ENCODE measurements around the gene GRHL1.
"Not testable (repeated sequence)": the region's sequence is repeated elsewhere in the genome, so short reads cannot be mapped to it uniquely, and the experiment has no call there.

The GRHL1 gene

DNA sequence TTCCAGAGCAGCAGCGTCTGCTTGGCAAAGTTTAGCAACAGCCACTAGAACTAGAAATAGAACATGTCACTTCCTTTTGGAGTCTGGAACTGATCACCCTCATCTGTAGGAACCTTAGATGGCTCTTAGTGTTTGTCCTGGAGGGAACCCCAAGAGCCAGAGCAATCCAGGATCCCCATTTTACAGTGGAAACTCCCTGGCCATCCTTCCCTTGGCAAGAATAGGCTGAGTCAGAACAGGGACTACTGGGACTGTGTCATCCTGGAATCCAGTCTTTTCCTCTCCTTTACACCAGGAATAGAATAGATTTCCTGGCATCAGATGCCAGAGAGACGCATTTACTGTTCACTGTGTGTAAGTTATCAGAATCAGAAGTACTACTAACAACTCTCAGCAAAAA lies 33.2 kb upstream of the GRHL1 start:
- no peak overlapping the region for H3K27ac ChIP-seq (ENCODE audit: low read length)
- H3K36me3 ChIP-seq (replicated peaks; ENCODE audit: low read depth, low read length) = peaks cover 15% of the 10 kb centered on the region
- H3K9ac ChIP-seq (ENCODE audit: low read length) = no peak overlapping the region
- no peak overlapping the region for H3K4me2 ChIP-seq (ENCODE audit: low read length)
- H2AFZ ChIP-seq (ENCODE audit: low read depth, low read length) = no peak overlapping the region
- H3K4me1 ChIP-seq (ENCODE audit: low read length) = peaks cover 23% of the 10 kb centered on the region
- no peak overlapping the region for H3K4me3 ChIP-seq (ENCODE audit: low read length)
- no peaks in the 10 kb centered on the region for H3K9me3 ChIP-seq (ENCODE audit: insufficient read depth, low read length)
- H3K27me3 ChIP-seq (ENCODE audit: low read depth, low read length) = no peaks in the 10 kb centered on the region
- no peak for TF ChIP-seq EZH2phosphoT487 (IDR thresholded peaks at IDR 0.05; ENCODE audit: low read depth)
- TF ChIP-seq, protein P1, sequence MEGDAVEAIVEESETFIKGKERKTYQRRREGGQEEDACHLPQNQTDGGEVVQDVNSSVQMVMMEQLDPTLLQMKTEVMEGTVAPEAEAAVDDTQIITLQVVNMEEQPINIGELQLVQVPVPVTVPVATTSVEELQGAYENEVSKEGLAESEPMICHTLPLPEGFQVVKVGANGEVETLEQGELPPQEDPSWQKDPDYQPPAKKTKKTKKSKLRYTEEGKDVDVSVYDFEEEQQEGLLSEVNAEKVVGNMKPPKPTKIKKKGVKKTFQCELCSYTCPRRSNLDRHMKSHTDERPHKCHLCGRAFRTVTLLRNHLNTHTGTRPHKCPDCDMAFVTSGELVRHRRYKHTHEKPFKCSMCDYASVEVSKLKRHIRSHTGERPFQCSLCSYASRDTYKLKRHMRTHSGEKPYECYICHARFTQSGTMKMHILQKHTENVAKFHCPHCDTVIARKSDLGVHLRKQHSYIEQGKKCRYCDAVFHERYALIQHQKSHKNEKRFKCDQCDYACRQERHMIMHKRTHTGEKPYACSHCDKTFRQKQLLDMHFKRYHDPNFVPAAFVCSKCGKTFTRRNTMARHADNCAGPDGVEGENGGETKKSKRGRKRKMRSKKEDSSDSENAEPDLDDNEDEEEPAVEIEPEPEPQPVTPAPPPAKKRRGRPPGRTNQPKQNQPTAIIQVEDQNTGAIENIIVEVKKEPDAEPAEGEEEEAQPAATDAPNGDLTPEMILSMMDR (IDR thresholded peaks at IDR 0.05; ENCODE audit: low read depth, low read length) = no peak
- no peaks in the 10 kb centered on the region for H4K20me1 ChIP-seq (ENCODE audit: insufficient read depth, low read length)
- H3K79me2 ChIP-seq (ENCODE audit: low read length) = no peaks in the 10 kb centered on the region

DNA sequence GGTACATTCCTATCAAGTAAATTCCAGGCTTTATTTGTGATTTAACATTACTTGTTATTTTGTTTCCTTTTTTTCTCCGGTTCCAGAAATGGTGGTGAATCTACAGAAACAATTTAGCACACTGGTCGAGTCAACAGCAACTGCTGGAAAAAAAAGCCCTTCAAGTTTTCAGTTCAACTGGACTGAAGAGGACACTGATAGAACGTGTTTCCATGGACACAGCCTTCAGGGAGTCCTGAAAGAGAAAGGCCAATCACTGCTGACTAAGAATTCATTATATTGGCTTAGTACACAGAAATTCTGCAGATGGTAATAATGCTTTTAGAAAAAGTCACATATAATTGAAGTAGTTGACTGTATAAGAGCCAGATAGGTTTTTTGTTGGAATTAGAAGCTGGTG lies 32.0 kb upstream of the GRHL1 start:
- no peaks in the 10 kb centered on the region for H3K9me3 ChIP-seq (ENCODE audit: insufficient read depth, low read length)
- H3K36me3 ChIP-seq (replicated peaks; ENCODE audit: low read depth, low read length) = peaks cover 15% of the 10 kb centered on the region
- no peaks in the 10 kb centered on the region for H3K27me3 ChIP-seq (ENCODE audit: low read depth, low read length)
- H4K20me1 ChIP-seq (ENCODE audit: insufficient read depth, low read length) = no peaks in the 10 kb centered on the region
- H2AFZ ChIP-seq (ENCODE audit: low read depth, low read length) = no peak overlapping the region
- TF ChIP-seq, protein P1 (IDR thresholded peaks at IDR 0.05; ENCODE audit: low read depth, low read length) = no peak
- TF ChIP-seq EZH2phosphoT487 (IDR thresholded peaks at IDR 0.05; ENCODE audit: low read depth) = no peak
- H3K4me3 ChIP-seq (ENCODE audit: low read length) = no peak overlapping the region
- peaks cover 11% of the 10 kb centered on the region for H3K4me1 ChIP-seq (ENCODE audit: low read length)
- no peak overlapping the region for H3K9ac ChIP-seq (ENCODE audit: low read length)
- no peak overlapping the region for H3K27ac ChIP-seq (ENCODE audit: low read length)
- no peaks in the 10 kb centered on the region for H3K79me2 ChIP-seq (ENCODE audit: low read length)
- H3K4me2 ChIP-seq (ENCODE audit: low read length) = no peak overlapping the region

DNA sequence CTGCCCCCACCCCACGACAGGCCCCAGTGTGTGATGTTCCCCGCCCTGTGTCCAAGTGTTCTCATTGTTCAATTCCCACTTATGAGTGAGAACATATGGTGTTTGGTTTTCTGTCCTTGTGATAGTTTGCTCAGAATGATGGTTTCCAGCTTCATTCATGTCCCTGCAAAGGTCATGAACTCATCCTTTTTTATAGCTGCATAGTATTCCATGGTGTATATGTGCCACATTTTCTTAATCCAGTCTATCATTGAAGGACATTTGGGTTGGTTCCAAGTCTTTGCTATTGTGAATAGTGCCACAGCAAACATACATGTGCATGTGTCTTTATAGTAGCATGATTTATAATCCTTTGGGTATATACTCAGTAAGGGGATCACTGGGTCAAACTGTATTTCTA lies 24.5 kb upstream of the GRHL1 start:
- H3K79me2 ChIP-seq (ENCODE audit: low read length); H3K27me3 ChIP-seq (ENCODE audit: low read depth, low read length); H3K9ac ChIP-seq (ENCODE audit: low read length); H4K20me1 ChIP-seq (ENCODE audit: insufficient read depth, low read length); H3K4me3 ChIP-seq (ENCODE audit: low read length); H3K4me2 ChIP-seq (ENCODE audit: low read length); H3K36me3 ChIP-seq (replicated peaks; ENCODE audit: low read depth, low read length); H3K4me1 ChIP-seq (ENCODE audit: low read length); H2AFZ ChIP-seq (ENCODE audit: low read depth, low read length); H3K9me3 ChIP-seq (ENCODE audit: insufficient read depth, low read length); H3K27ac ChIP-seq (ENCODE audit: low read length): not testable (repeated sequence)

DNA sequence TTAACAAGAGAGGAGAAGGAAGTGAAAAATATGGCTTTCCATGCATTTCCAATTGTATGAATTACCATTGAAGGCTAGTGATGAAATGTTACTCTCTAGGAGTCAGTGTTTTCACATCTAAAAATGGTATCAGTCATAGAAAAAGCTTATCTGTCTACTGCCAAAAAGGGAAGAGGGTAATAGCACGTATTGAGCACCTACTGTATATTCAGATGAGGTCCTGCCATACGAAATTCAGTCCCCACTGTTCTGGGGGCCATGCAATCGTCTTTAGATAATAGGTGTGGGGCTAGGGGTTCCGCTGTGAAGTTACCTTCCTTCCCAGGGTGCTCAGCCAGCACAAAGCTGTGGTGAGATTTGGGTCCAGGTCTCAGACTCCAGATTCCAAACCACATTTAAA lies 14.2 kb upstream of the GRHL1 start:
- no peak overlapping the region for H2AFZ ChIP-seq (ENCODE audit: low read depth, low read length)

More for the DNA sequence above, 14.2 kb upstream of the GRHL1 start:
- Histone ChIP-seq H3K4me2 (ENCODE audit: low read length) (no peak overlapping the region), H4K20me1 (ENCODE audit: insufficient read depth, low read length) (no peaks in the 10 kb centered on the region), H3K4me3 (ENCODE audit: low read length) (no peak overlapping the region), H3K9ac (ENCODE audit: low read length) (no peak overlapping the region), H3K9me3 (ENCODE audit: insufficient read depth, low read length) (no peaks in the 10 kb centered on the region), H3K79me2 (ENCODE audit: low read length) (no peaks in the 10 kb centered on the region), H3K27me3 (ENCODE audit: low read depth, low read length) (no peaks in the 10 kb centered on the region), H3K27ac (ENCODE audit: low read length) (no peak overlapping the region), H3K4me1 (ENCODE audit: low read length) (peaks cover 19% of the 10 kb centered on the region), H3K36me3 (replicated peaks; ENCODE audit: low read depth, low read length) (peaks cover 9% of the 10 kb centered on the region)
- TF ChIP-seq, protein P1 (IDR thresholded peaks at IDR 0.05; ENCODE audit: low read depth, low read length) = no peak
- TF ChIP-seq EZH2phosphoT487 (IDR thresholded peaks at IDR 0.05; ENCODE audit: low read depth) = no peak
